Measurements from ENCODE around the gene PTDSS2. TPM values are rescaled to one million over a fixed set of nuclear protein-coding genes. Genes with fewer than 3 reads are reported as not detected.

Gene PTDSS2
- total and polyA plus RNA-seq, 9 of the 15 experiments (the other 6 are each of a cell fraction or from before 2014, with no cell fraction given): 0.45 to 53.9 (median 17.2) TPM

DNA sequence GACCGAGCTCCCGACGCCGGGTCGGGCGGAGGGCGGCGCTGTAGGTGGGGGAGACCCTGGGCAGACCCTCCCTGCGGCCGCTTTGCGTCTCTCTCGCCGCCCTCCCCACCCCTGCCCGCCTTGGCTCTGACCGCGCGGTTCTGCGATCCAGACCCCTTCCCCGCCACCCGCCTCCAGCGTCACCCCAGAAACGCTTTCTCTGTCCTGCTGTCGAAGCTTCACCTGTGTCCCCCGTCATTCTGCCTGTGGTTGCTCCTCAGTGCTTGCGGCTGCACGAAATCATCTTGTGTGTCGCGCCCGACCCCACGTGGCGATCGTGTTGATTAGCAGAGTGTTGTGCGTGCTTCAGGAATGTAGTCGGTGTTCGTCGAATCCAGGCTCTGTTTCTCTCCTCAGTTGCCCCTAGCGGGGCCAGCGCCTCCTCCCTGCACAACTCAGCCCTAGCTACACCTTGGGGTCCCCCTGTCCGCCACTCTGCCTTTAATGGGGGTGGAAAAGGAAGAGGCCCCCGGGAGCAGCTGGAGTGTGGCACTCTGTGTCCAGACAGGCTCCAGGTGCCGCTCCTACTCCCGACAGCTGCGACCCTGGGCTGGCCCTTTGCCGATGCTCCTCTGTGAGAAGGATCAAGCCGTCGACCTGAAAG lies 851 bp downstream of the PTDSS2 start (continued):
- TF ChIP-seq, protein P1, sequence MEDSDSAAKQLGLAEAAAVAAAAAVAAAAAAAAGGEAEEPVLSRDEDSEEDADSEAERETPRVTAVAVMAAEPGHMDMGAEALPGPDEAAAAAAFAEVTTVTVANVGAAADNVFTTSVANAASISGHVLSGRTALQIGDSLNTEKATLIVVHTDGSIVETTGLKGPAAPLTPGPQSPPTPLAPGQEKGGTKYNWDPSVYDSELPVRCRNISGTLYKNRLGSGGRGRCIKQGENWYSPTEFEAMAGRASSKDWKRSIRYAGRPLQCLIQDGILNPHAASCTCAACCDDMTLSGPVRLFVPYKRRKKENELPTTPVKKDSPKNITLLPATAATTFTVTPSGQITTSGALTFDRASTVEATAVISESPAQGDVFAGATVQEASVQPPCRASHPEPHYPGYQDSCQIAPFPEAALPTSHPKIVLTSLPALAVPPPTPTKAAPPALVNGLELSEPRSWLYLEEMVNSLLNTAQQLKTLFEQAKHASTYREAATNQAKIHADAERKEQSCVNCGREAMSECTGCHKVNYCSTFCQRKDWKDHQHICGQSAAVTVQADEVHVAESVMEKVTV (CRISPR knock-in tag; IDR thresholded peaks at IDR 0.05): peak; percentile 20; the same call in 1 of the 2 replicates
- TF ChIP-seq, protein P2, sequence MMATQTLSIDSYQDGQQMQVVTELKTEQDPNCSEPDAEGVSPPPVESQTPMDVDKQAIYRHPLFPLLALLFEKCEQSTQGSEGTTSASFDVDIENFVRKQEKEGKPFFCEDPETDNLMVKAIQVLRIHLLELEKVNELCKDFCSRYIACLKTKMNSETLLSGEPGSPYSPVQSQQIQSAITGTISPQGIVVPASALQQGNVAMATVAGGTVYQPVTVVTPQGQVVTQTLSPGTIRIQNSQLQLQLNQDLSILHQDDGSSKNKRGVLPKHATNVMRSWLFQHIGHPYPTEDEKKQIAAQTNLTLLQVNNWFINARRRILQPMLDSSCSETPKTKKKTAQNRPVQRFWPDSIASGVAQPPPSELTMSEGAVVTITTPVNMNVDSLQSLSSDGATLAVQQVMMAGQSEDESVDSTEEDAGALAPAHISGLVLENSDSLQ (IDR thresholded peaks at IDR 0.05): peak; percentile 40; the same call in 1 of the 2 replicates
- TF ChIP-seq CBX1 (IDR thresholded peaks at IDR 0.05; ENCODE audit: low read depth) (0 out of 2 replicates have a peak, but pooled peaks have one; percentile 1), ZNF143 (CRISPR knock-in tag; IDR thresholded peaks at IDR 0.05) (peak; percentile 50; the same call in 1 of the 2 replicates), ESRRA (IDR thresholded peaks at IDR 0.05; ENCODE audit: borderline replicate concordance, low read depth) (peak; percentile 24; the same call in 1 of the 2 replicates), SMARCA4 (IDR thresholded peaks at IDR 0.05) (0 out of 2 replicates have a peak, but pooled peaks have one; percentile 29), REST (IDR thresholded peaks at IDR 0.05; ENCODE audit: borderline replicate concordance) (peak; percentile 42; the same call in 1 of the 2 replicates), REST (CRISPR knock-in tag; IDR thresholded peaks at IDR 0.05; ENCODE audit: low read depth) (no peak), E2F5 (CRISPR knock-in tag; IDR thresholded peaks at IDR 0.05) (peak; percentile 50; the same call in 1 of the 2 replicates), TEAD1 (CRISPR knock-in tag; IDR thresholded peaks at IDR 0.05) (peak in 1 of 2 experiments; percentile 94; a peak in 2 of 4 replicates), ZNF395 (CRISPR knock-in tag; IDR thresholded peaks at IDR 0.05) (no peak)
- TF ChIP-seq, protein P3, sequence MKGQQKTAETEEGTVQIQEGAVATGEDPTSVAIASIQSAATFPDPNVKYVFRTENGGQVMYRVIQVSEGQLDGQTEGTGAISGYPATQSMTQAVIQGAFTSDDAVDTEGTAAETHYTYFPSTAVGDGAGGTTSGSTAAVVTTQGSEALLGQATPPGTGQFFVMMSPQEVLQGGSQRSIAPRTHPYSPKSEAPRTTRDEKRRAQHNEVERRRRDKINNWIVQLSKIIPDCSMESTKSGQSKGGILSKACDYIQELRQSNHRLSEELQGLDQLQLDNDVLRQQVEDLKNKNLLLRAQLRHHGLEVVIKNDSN (CRISPR knock-in tag; IDR thresholded peaks at IDR 0.05): peak; percentile 81
